ENCODE results near the gene CNTN4. TPM values are rescaled to one million over a fixed set of nuclear protein-coding genes. Genes with fewer than 3 reads are reported as not detected.

The CNTN4 gene
- total RNA-seq, 1 experiment from 2014 or later, result 1.6 TPM

DNA sequence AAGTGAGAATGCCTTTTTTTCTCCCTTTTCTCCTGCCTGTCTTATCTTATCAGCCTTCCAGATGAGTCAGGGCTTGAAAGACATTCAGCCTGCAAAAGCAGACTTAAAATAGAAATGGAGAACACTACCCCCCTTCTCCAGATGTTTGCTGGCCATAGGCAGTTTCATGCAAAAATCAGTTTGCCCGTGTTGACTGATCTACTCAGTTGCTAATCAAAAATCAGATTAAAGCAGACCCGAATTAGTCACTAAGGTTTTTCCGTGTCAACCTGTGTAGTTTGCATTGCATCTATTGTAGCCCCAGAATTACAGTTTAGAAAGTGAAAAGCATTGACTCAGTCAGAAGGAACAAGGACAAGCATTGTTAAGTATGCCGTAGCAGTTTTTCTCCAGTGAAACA is 955.3 kb downstream of the CNTN4 start:
- Mint-ChIP-seq H3K9me3 (no peaks in the 10 kb centered on the region), H3K4me3 (no peak overlapping the region), H3K4me1 (peaks cover 12 to 13% of the 10 kb centered on the region in 2 experiments), H3K36me3 (ENCODE audit: insufficient read depth in 1 of 3, low read depth in 3 of 3) (no peaks in the 10 kb centered on the region; a peak in 1 of 7 replicates), H3K27me3 (ENCODE audit: low read depth) (no peaks in the 10 kb centered on the region), H3K27ac (no peak overlapping the region; a peak in 1 of 7 replicates)
- Histone ChIP-seq H4K20me1 (ENCODE audit: control insufficient read depth, insufficient read depth, insufficient read length) (no peaks in the 10 kb centered on the region), H2BK20ac (ENCODE audit: low read depth, low read length, poor library complexity, severe bottlenecking) (no peak overlapping the region), H3K56ac (ENCODE audit: insufficient read length, low read depth, low read length) (no peak overlapping the region), H2BK15ac (ENCODE audit: low read depth, low read length) (no peak overlapping the region), H2BK120ac (ENCODE audit: low read depth, low read length, poor library complexity, severe bottlenecking) (no peak overlapping the region), H3K4me2 (ENCODE audit: insufficient read depth, insufficient read length, low read length) (no peak overlapping the region), H2AFZ (ENCODE audit: low read length) (no peak overlapping the region), H3K4ac (ENCODE audit: low read depth, low read length) (no peak overlapping the region), H3K18ac (ENCODE audit: insufficient read length, low read depth, low read length) (no peak overlapping the region), H3K27ac (ENCODE audit: insufficient read length, low read depth, low read length) (no peak overlapping the region), H3K9ac (ENCODE audit: extremely low read depth, insufficient read length, low read length) (no peak overlapping the region), H3K23ac (ENCODE audit: insufficient read length, low read depth, low read length) (no peak overlapping the region), H2BK12ac (ENCODE audit: insufficient read length, low read depth, low read length) (no peak overlapping the region), H3K27me3 (ENCODE audit: insufficient read depth, low read length) (no peaks in the 10 kb centered on the region), H3T11ph (ENCODE audit: low read length) (no peak overlapping the region), H3K79me1 (ENCODE audit: insufficient read depth, low read depth, low read length, poor library complexity, severe bottlenecking) (no peaks in the 10 kb centered on the region), H2BK5ac (ENCODE audit: insufficient read length, low read length) (no peak overlapping the region), H3K23me2 (ENCODE audit: insufficient read length, low read depth, low read length, poor library complexity, severe bottlenecking) (no peaks in the 10 kb centered on the region), H4K8ac (replicated peaks; ENCODE audit: insufficient read length, low read depth, low read length) (no peak overlapping the region), H3K4me1 (ENCODE audit: insufficient read depth, low read length) (no peaks in the 10 kb centered on the region), H3K14ac (ENCODE audit: insufficient read depth, low read length) (no peak overlapping the region), H3K79me2 (ENCODE audit: insufficient read depth, low read length) (no peaks in the 10 kb centered on the region), H4K91ac (ENCODE audit: insufficient read length, low read depth, low read length) (no peak overlapping the region), H3K9me3 (ENCODE audit: control insufficient read depth, low read depth, low read length) (no peaks in the 10 kb centered on the region), H4K5ac (ENCODE audit: insufficient read length, low read depth, low read length) (no peak overlapping the region), H2AK5ac (ENCODE audit: insufficient read length, low read length) (no peak overlapping the region)
- TF ChIP-seq, protein P1, sequence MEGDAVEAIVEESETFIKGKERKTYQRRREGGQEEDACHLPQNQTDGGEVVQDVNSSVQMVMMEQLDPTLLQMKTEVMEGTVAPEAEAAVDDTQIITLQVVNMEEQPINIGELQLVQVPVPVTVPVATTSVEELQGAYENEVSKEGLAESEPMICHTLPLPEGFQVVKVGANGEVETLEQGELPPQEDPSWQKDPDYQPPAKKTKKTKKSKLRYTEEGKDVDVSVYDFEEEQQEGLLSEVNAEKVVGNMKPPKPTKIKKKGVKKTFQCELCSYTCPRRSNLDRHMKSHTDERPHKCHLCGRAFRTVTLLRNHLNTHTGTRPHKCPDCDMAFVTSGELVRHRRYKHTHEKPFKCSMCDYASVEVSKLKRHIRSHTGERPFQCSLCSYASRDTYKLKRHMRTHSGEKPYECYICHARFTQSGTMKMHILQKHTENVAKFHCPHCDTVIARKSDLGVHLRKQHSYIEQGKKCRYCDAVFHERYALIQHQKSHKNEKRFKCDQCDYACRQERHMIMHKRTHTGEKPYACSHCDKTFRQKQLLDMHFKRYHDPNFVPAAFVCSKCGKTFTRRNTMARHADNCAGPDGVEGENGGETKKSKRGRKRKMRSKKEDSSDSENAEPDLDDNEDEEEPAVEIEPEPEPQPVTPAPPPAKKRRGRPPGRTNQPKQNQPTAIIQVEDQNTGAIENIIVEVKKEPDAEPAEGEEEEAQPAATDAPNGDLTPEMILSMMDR (conservative IDR thresholded peaks at IDR 0.05), result no peak
- no CpG with 5 or more reads among the region's 4 CpGs for WGBS (ENCODE audit: extremely low coverage, insufficient read length, low lambda C conversion rate)
- DNase-seq, result no peak

Measured in H9 (cell line).